ENCODE results near the gene MYEOV.

The MYEOV gene

GRCh38 chr11:69292221-69292648 is 1.7 kb upstream of the MYEOV start:
- H3K4me3 ChIP-seq (ENCODE audit: low read depth, low read length), result no peak overlapping the region
- H3K27me3 ChIP-seq (ENCODE audit: control insufficient read depth, insufficient read depth, low read length), result no peaks in the 10 kb centered on the region
- no peaks in the 10 kb centered on the region for H3K4me1 ChIP-seq (ENCODE audit: control insufficient read depth, insufficient read depth, low read length)
- no peaks in the 10 kb centered on the region for H3K9me3 ChIP-seq (ENCODE audit: control insufficient read depth, insufficient read depth, low read length)
- no peak overlapping the region for H3K9ac ChIP-seq (ENCODE audit: low read depth, low read length)
- H3K36me3 ChIP-seq (ENCODE audit: control insufficient read depth, insufficient read depth, low read length), result no peaks in the 10 kb centered on the region

DNA sequence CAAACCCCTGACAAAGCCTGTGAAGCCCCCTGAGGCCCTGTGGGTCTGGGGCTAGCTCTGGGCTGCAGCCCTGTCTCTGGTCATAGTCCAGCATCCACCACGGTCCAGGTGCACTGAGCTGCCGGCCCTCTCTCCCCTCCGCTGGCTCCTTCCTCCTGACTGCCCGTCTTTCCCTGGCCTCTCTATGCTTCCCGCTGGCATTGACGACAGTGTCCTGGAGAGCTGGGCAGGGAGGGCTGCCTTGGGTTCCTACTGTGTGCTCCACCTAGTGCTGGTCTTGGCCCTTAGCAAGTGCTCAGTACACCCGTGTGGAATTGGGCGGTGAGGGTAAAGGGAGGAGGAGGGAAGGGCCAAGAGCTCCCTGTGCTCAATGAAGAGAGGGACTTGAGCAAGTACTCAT is 868 bp upstream of the MYEOV start:
- Histone ChIP-seq H3K9ac (ENCODE audit: low read depth, low read length) (no peak overlapping the region), H3K36me3 (ENCODE audit: control insufficient read depth, insufficient read depth, low read length) (no peaks in the 10 kb centered on the region), H3K27me3 (ENCODE audit: control insufficient read depth, insufficient read depth, low read length) (no peaks in the 10 kb centered on the region), H3K4me3 (ENCODE audit: low read depth, low read length) (no peak overlapping the region), H3K4me1 (ENCODE audit: control insufficient read depth, insufficient read depth, low read length) (no peaks in the 10 kb centered on the region), H3K9me3 (ENCODE audit: control insufficient read depth, insufficient read depth, low read length) (no peaks in the 10 kb centered on the region)

DNA sequence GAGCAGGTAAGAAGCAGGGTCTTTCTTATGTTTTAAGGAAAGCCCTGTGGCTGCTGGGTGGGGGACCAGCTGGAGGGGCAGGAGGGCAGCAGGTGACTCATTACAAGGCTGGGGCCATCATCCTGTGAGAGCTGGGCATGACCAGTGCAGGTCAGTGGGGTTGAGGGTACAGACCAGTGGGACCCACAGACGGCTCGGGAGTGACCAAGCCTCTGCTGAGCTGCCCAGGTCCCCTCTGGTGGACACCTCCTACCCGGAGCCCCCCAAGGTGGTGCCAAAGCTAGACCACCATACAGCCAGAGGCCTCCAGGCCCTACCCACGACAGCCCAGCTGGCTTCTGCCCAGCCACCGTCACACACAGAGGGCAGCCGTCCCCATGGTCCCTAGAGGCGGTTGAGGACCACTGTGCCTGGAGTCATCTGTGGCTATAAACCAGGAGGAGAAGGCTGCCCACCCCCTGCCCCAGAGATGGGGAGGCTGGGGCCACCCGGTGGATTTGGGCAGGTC is 670 bp downstream of the MYEOV start:
- Histone ChIP-seq H3K36me3 (ENCODE audit: control insufficient read depth, insufficient read depth, low read length) (no peaks in the 10 kb centered on the region), H3K4me1 (ENCODE audit: control insufficient read depth, insufficient read depth, low read length) (no peaks in the 10 kb centered on the region), H3K4me3 (ENCODE audit: low read depth, low read length) (no peak overlapping the region), H3K27me3 (ENCODE audit: control insufficient read depth, insufficient read depth, low read length) (no peaks in the 10 kb centered on the region), H3K9ac (ENCODE audit: low read depth, low read length) (no peak overlapping the region), H3K9me3 (ENCODE audit: control insufficient read depth, insufficient read depth, low read length) (no peaks in the 10 kb centered on the region)

DNA sequence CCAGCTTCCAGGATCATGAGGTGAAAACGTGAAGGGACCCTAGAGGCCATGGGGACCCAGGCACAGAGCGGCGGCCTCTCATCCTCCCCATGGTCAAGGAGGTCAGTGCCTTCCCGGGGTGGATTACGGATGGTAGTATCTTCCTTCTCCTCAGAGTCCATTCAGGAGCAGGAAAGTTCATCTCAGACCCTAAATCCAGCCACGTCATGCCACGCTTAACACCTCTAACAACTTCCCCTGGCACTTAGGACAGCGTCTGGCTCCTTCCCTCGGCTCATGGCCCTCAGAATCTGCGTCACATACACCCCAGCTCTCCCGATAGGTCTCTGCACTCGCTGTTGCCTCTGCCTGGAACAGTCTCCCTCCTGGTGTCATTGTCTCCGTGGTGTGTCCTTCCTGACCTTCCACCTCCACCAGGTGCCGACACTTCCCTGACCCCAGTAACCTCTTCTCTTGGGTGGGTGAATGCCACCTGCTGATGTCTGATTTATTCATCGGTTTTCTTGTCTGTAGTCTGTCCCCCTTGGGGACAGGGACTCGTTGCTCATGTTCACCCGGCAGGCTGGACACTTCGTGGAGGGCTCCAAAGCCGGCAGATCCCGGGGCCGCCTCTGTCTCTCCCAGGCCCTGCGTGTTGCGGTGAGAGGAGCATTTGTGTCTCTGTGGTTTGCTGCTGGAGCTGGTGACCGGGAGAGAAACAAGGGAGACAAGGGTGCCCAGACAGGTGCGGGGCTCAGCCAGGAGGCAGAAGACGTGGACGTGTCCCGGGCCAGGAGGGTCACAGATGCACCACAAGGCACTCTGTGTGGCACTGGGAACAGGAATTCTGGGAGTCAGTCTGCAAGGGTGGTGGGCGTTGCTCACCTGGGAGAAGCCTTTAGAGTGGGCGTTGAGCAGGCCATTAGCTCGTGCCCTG is 1.4 kb downstream of the MYEOV start:
- H3K36me3 ChIP-seq (ENCODE audit: control insufficient read depth, insufficient read depth, low read length), result no peaks in the 10 kb centered on the region
- H3K27me3 ChIP-seq (ENCODE audit: control insufficient read depth, insufficient read depth, low read length), result no peaks in the 10 kb centered on the region
- no peaks in the 10 kb centered on the region for H3K9me3 ChIP-seq (ENCODE audit: control insufficient read depth, insufficient read depth, low read length)
- no peak overlapping the region for H3K9ac ChIP-seq (ENCODE audit: low read depth, low read length)
- no peak overlapping the region for H3K4me3 ChIP-seq (ENCODE audit: low read depth, low read length)
- H3K4me1 ChIP-seq (ENCODE audit: control insufficient read depth, insufficient read depth, low read length), result no peaks in the 10 kb centered on the region

DNA sequence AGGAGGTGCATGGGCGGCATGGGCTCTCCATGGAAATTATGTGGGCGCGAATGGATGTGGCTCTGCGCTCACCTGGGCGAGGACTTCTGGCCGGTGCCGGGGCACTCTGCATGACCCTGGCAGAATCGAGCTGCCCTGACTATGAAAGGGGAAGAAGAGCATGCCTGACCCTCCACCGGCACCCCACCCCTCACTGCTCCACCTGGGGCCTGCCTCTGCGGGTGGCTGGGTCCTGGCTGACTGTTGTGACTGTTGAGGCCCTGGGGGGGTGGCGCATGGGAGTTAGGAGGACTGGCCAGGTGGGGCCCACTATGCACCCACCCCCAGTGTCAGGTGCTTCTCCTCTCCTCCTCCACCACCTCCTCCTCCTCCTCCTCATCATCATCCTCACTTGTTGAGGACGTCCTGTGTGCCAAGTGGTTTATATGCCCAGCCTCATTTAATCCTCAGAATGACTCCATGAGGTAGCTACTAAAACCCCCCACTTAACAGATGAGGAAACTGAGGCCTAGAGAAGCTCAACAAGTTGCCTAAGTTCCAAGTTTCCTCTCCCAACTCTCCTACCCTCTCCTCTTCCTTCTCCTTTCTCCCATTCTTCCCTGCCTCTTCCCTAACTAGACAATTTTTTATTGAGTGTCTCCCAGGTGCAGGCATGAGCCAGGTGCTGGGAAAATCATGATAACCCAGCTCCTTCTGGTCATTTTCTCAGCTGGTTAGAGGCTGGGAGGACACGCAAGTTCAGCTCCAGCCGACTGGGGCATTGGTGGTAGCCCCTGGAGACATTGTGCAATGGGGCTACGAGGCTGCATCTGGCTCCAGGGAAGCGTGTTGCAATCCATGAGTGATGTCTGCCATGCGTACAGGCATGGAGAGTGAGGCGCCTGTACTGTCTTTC is 2.3 kb downstream of the MYEOV start:
- no peak overlapping the region for H3K9ac ChIP-seq (ENCODE audit: low read depth, low read length)
- H3K36me3 ChIP-seq (ENCODE audit: control insufficient read depth, insufficient read depth, low read length), result no peaks in the 10 kb centered on the region
- no peak overlapping the region for H3K4me3 ChIP-seq (ENCODE audit: low read depth, low read length)
- no peaks in the 10 kb centered on the region for H3K9me3 ChIP-seq (ENCODE audit: control insufficient read depth, insufficient read depth, low read length)
- no peaks in the 10 kb centered on the region for H3K27me3 ChIP-seq (ENCODE audit: control insufficient read depth, insufficient read depth, low read length)
- H3K4me1 ChIP-seq (ENCODE audit: control insufficient read depth, insufficient read depth, low read length), result no peaks in the 10 kb centered on the region

DNA sequence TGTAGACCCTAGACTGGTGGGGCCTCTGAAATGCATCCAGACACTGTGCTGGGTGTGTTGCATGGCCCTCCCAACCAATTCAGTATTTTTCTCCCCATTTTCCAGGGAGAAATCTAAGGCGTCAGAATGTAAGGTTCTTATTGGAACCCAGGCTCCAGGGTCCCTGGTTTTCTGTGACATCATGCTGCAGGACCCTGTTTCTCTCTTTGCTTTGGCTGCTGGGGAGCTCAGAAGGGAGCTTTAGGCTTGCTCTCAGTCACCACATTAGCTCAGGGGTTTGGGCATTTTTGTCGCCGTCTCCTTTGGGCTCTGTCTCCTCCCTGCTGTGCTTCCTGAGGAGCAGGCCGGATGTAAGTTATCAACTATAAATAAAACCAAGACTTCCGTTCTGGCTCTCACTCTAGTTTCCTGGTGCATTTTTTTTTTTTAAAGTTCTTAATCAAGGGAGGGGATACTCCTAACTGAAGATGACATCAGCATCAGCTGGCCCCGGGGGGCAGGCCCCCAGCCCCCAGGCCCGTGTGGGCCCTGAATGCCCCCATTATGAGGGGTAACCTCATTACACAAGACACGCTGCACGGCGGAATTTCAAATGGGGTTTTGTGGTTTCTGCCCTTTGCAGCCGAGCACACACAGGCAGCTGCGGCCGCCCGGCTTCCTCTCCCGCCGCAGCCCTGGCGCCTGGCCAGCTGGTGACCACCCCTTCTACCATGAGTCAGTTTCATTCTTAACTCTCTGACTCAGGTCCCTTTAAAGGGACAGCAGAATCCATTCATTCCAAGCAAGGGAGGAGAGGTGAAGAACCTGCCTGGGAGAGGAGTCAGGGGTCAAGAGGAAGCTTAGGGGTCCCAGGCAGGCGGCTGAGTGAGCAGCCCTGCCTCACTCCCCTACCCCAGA is 3.2 kb downstream of the MYEOV start:
- no peaks in the 10 kb centered on the region for H3K36me3 ChIP-seq (ENCODE audit: control insufficient read depth, insufficient read depth, low read length)
- H3K4me1 ChIP-seq (ENCODE audit: control insufficient read depth, insufficient read depth, low read length), result no peaks in the 10 kb centered on the region
- H3K9me3 ChIP-seq (ENCODE audit: control insufficient read depth, insufficient read depth, low read length), result no peaks in the 10 kb centered on the region
- H3K4me3 ChIP-seq (ENCODE audit: low read depth, low read length), result no peak overlapping the region
- no peaks in the 10 kb centered on the region for H3K27me3 ChIP-seq (ENCODE audit: control insufficient read depth, insufficient read depth, low read length)
- no peak overlapping the region for H3K9ac ChIP-seq (ENCODE audit: low read depth, low read length)

GRCh38 chr11:69297787-69298266 is 3.9 kb downstream of the MYEOV start:
- H3K9ac ChIP-seq (ENCODE audit: low read depth, low read length), result no peak overlapping the region
- no peaks in the 10 kb centered on the region for H3K36me3 ChIP-seq (ENCODE audit: control insufficient read depth, insufficient read depth, low read length)
- no peaks in the 10 kb centered on the region for H3K9me3 ChIP-seq (ENCODE audit: control insufficient read depth, insufficient read depth, low read length)
- no peak overlapping the region for H3K4me3 ChIP-seq (ENCODE audit: low read depth, low read length)
- no peaks in the 10 kb centered on the region for H3K4me1 ChIP-seq (ENCODE audit: control insufficient read depth, insufficient read depth, low read length)
- H3K27me3 ChIP-seq (ENCODE audit: control insufficient read depth, insufficient read depth, low read length), result no peaks in the 10 kb centered on the region

DNA sequence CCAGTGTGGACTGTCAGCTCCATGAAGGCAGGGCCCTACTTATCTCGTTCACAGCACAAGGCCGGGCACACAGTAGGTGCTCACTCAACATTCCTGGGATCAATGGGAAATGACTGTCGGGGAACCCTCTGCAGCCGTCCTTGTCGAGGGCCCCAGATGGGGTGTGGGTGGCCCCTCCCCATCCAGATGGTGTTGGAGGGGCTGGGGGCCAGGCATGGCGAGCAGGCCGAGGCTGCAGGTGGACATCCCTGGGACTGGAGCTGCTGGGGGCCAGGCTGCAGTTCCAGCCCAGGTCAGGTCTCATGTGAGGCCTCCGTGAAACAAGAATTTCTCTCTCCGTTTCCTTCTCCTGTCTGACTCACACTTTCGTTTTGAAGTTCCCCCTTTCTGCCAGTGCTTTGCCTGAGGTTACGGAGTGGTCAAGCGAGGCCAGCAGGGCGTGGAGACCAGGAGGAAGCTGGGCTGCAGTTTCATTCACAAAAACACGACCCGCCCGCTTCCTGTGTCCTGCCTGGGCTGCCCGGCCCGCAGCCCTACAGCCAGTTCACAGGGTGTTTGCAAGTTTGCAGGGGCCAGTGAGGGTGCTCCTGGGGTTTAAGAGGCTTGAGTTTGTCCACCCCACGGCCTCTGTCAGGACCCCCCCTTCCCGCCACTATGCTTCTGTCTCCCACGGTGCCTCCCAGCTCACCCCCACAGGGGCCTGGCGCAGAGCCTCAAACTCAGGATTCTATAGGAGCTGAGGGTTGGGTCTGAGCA is 4.5 kb downstream of the MYEOV start:
- no peaks in the 10 kb centered on the region for H3K4me1 ChIP-seq (ENCODE audit: control insufficient read depth, insufficient read depth, low read length)
- no peak overlapping the region for H3K9ac ChIP-seq (ENCODE audit: low read depth, low read length)
- H3K9me3 ChIP-seq (ENCODE audit: control insufficient read depth, insufficient read depth, low read length), result no peaks in the 10 kb centered on the region
- no peaks in the 10 kb centered on the region for H3K27me3 ChIP-seq (ENCODE audit: control insufficient read depth, insufficient read depth, low read length)
- H3K36me3 ChIP-seq (ENCODE audit: control insufficient read depth, insufficient read depth, low read length), result no peaks in the 10 kb centered on the region
- H3K4me3 ChIP-seq (ENCODE audit: low read depth, low read length), result no peak overlapping the region

- Histone ChIP-seq H3K27me3 (ENCODE audit: control insufficient read depth, insufficient read depth, low read length) (no peaks in the 10 kb centered on the region), H3K4me3 (ENCODE audit: low read depth, low read length) (no peak overlapping the region), H3K9me3 (ENCODE audit: control insufficient read depth, insufficient read depth, low read length) (no peaks in the 10 kb centered on the region), H3K9ac (ENCODE audit: low read depth, low read length) (no peak overlapping the region), H3K36me3 (ENCODE audit: control insufficient read depth, insufficient read depth, low read length) (no peaks in the 10 kb centered on the region), H3K4me1 (ENCODE audit: control insufficient read depth, insufficient read depth, low read length) (no peaks in the 10 kb centered on the region)
Observed at GRCh38 chr11:69299023-69299461, 5.1 kb downstream of the MYEOV start.

DNA sequence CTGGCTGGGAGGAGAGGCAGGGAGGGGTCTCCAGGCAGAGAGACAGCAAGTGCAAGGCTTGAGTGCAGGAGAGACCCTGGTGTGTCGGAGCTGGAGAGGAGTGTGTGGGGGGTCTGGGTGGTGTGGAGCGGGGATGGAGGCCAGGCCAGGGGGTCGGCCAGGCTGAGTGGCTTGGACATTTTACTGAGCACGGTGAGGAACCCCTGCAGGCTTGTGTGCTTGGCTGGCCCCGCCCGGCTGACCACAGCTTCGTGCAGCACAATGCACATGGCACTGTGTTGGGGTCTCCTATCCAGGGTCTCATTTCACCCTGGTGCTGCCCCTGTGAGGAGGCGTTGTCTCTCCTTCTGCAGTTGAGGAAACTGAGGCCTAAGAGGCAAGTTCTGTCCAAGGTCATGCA is 5.6 kb downstream of the MYEOV start:
- Histone ChIP-seq H3K27me3 (ENCODE audit: control insufficient read depth, insufficient read depth, low read length) (no peaks in the 10 kb centered on the region), H3K36me3 (ENCODE audit: control insufficient read depth, insufficient read depth, low read length) (no peaks in the 10 kb centered on the region), H3K9me3 (ENCODE audit: control insufficient read depth, insufficient read depth, low read length) (no peaks in the 10 kb centered on the region), H3K4me3 (ENCODE audit: low read depth, low read length) (no peak overlapping the region), H3K4me1 (ENCODE audit: control insufficient read depth, insufficient read depth, low read length) (no peaks in the 10 kb centered on the region), H3K9ac (ENCODE audit: low read depth, low read length) (no peak overlapping the region)

All from iPS-15b (cell line).